Activated T-helper 1 cell treated with anti-CD3 and anti-CD28 coated beads, Interleukin-12 subunit alpha, Interleukin-12 subunit beta, Interleukin-2, Interleukin-4 antibody, amounts not matched to agents 30 ng/mL and 10 ng/mL and 1 ng/mL, durations not matched to agents 14 hours and 24 hours and 36 hours (primary cell): ENCODE data around the gene RASA3. TPM values are rescaled to one million over a fixed set of nuclear protein-coding genes. Genes with fewer than 3 reads are reported as not detected.
A peak's percentile ranks its signal among the peaks of the same experiment; 100 is the strongest.
"Not testable (repeated sequence)": the region's sequence is repeated elsewhere in the genome, so short reads cannot be mapped to it uniquely, and the experiment has no call there.

Experiments
- DNase-seq: peaks from one replicate; pipeline ENCODE4 v3.0.0; 2021; ENCODE audit warnings: low spot score
- H3K27ac Mint-ChIP-seq: one replicate; pipeline ENCODE4 v1.8.0; 2021; ENCODE audit warnings: mild to moderate bottlenecking, mixed read lengths
- H3K27me3 Mint-ChIP-seq: one replicate; pipeline ENCODE4 v1.8.0; 2022; ENCODE audit warnings: mild to moderate bottlenecking, moderate library complexity, mixed read lengths; ENCODE audit not compliant: insufficient read depth
- H3K36me3 Mint-ChIP-seq: one replicate; pipeline ENCODE4 v1.8.0; 2021; ENCODE audit warnings: low read depth, mixed read lengths
- H3K4me1 Mint-ChIP-seq: one replicate; pipeline ENCODE4 v1.8.0; 2021; ENCODE audit warnings: low read depth, mixed read lengths
- H3K4me3 Mint-ChIP-seq: one replicate; pipeline ENCODE4 v1.8.0; 2021; ENCODE audit warnings: mild to moderate bottlenecking, moderate library complexity, mixed read lengths
- H3K9me3 Mint-ChIP-seq: one replicate; pipeline ENCODE4 v1.8.0; 2021; ENCODE audit warnings: mixed read lengths
- intact Hi-C: fragments of 100-400 bp; cut with micrococcal nuclease; formaldehyde crosslinking; loops from one replicate; pipeline ENCODE4 v1.15.1; 2024
- total RNA-seq: library from RNA; stranded (reverse); gene quantifications from 2 replicates; pipeline ENCODE4 v1.2.3, GENCODE V29; 2022

The RASA3 gene
- total RNA-seq, 1 donor from 2014 or later = 23.5 TPM

DNA sequence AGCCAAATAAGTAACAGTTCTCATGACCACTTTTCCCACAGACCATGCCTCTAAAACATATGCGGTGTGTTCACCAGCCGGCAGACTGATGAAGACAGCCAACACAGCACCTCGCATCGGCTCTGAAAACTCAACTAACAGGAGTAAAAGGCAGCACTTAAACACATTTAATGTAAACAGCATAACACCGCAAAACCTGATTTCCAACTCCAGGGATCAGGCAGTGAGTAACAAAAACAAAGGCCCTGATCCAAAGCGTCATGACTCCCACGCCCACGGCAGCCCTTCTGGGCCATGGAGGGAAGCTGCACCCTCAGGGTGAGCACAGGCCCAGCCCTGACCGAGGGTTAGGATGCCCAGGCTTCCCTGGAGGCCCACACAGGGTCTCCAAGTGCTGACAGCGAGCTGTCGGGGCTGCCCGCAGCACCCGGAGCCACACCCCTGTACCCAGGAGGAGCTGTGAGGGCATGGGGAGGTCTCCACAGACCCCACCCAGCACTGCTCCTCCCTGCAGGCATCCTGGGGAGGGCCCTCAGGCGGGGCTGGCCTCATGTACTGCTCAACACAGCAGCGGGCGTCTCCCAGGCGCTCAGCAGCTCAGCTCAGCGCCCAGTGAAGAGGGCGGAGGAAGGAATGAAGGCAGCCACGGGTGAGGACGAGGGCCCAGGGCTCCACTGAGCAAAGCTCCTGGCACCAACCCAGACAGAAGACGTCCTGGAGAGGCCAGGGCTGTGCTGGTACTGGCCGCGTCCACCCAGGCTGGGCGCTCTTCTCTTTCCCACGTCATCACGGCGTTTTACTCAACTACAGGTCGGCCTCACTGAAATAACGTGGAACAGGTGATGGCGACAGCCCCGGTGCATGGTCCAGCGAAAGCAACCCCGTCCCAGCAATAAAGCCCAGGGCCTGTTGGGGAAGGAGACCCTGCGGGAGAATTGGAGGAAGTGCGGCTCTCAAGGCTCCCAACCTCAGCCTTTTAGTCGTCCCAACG is 53.7 kb downstream of the RASA3 start:
- intact Hi-C loops = no loop called here
- DNase-seq = no peak
- peaks cover 14% of the 10 kb centered on the region for H3K36me3 Mint-ChIP-seq
- peaks cover 5% of the 10 kb centered on the region for H3K4me1 Mint-ChIP-seq
- no peaks in the 10 kb centered on the region for H3K27me3 Mint-ChIP-seq
- H3K4me3 Mint-ChIP-seq = no peak overlapping the region
- H3K9me3 Mint-ChIP-seq = no peaks in the 10 kb centered on the region
- no peak overlapping the region for H3K27ac Mint-ChIP-seq

DNA sequence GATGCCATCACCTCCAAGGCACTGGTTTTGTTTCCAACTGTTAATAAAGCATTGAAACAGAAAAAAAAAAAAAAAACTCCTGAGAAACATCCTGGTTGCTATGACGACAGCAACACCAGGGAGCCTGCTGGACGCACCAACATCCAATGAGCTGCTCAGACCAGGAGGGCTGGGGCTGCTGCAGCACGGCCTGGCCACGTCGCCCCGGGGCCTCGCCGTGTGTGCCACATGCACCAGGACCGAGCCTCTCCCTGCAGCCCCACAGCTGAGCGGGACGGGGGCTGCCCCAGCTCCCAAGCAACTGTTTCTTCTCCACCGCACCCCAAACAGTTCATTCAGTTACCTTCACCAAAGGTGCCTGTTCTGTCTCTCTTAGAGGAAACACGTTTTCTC is 54.5 kb downstream of the RASA3 start:
- Mint-ChIP-seq H3K4me3 (no peak overlapping the region), H3K36me3 (peaks cover 19% of the 10 kb centered on the region), H3K27ac (no peak overlapping the region), H3K9me3 (no peaks in the 10 kb centered on the region), H3K4me1 (peaks cover 5% of the 10 kb centered on the region), H3K27me3 (no peaks in the 10 kb centered on the region)
- no peak for DNase-seq
- intact Hi-C loops = no loop called here

- peaks cover 25% of the 10 kb centered on the region for H3K36me3 Mint-ChIP-seq
- no peak overlapping the region for H3K27ac Mint-ChIP-seq
- H3K4me3 Mint-ChIP-seq = no peak overlapping the region
- no peak for DNase-seq
- intact Hi-C loops = no loop called here
- H3K9me3 Mint-ChIP-seq = no peaks in the 10 kb centered on the region
- H3K27me3 Mint-ChIP-seq = no peaks in the 10 kb centered on the region
- peaks cover 5% of the 10 kb centered on the region for H3K4me1 Mint-ChIP-seq
Measured at GRCh38 chr13:114077099-114077932, 55.1 kb downstream of the RASA3 start.

DNA sequence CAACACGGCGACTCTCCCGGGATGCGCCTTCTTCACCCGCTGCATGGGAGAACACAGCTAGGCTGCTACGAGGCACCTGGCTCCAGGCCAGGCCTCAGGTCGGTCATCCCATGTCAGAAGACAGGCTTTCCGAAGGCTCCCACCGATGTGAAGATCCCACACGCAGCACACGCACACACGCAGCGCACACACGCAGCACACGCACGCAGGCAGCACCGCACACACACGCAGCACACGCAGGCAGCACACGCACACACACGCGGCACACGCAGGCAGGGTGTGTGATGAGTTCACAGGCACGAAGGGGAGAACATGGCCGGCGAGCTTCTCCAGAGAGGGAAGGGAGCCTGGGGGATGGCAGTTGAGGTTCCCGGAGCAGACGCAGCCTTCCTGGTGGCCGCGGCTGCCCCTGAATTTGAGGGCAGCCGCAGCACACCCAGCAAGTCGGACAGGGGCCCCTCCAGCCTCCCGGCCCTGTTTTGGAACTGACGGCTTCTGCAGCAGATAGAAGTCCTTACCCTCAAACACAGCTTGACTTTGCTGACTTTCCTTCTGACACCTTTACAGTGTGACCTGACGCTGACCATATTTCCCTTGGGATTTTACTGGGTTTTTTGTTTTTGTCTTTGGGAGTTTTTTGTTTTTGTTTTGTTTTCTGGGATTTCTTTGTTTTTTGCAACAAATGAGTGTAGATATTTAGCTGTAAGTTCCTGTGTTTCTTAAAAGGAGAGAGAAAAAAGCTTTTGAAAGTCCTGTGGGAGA is 55.9 kb downstream of the RASA3 start:
- no peak overlapping the region for H3K27ac Mint-ChIP-seq
- DNase-seq = no peak
- peaks cover under 1% of the 10 kb centered on the region for H3K9me3 Mint-ChIP-seq
- intact Hi-C loops = no loop called here
- peaks cover 32% of the 10 kb centered on the region for H3K36me3 Mint-ChIP-seq
- H3K27me3 Mint-ChIP-seq = no peaks in the 10 kb centered on the region
- H3K4me3 Mint-ChIP-seq = no peak overlapping the region
- H3K4me1 Mint-ChIP-seq = peaks cover 5% of the 10 kb centered on the region

DNA sequence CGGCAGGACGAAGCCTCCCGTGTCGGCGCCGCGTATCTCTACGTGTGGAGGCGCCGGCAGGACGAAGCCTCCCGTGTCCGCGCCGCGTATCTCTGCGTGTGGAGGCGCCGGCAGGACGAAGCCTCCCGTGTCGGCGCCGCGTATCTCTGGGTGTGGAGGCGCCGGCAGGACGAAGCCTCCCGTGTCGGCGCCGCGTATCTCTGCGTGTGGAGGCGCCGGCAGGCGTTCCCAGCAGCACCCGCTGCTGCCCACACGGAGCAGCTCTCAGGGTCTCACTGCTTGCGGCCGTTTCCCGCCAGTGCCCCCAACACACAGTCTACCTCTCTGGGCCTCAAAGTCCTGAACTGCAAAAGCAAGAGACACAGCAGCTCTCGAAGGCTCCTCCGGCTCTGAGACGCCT is 56.6 kb downstream of the RASA3 start:
- H3K4me1 Mint-ChIP-seq, H3K27ac Mint-ChIP-seq, H3K4me3 Mint-ChIP-seq, intact Hi-C loops, H3K27me3 Mint-ChIP-seq, H3K9me3 Mint-ChIP-seq, DNase-seq: not testable (repeated sequence)
- peaks cover 38% of the 10 kb centered on the region for H3K36me3 Mint-ChIP-seq

DNA sequence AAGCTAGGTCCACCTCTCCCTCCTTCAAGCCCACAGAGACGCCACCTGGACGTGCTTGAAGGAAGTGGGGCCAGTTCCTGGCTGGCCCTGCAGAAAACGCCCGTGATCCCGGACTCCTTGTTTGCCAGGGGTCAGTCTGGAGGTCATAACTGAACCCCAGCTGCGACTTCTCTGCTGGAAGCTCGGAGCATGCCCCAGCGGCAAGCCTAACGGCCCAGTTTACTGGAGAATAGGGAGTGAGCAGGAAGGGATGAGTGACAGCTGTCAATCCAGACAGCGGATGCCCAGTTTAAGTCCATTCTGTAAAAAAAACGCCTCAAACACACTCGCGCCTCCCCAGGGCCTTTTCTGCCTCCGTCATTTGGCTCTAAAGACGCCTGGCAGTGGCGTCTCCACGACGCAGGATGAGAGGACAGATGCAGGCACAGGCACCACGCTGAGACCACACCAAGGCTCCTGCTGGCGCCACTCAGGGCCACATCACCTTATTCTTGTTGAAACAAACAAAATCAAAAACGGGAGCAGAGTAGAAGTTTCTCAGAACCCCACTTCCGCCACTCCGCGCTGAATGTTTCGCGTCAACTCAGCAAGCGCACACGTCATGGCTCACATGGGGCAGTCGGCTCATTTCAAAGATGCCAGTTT is 57.6 kb downstream of the RASA3 start:
- intact Hi-C loops = no loop called here

GRCh38 chr13:114073881-114074612 is 58.4 kb downstream of the RASA3 start:
- Mint-ChIP-seq H3K4me3 (no peak overlapping the region), H3K36me3 (peaks cover 38% of the 10 kb centered on the region), H3K27ac (no peak overlapping the region), H3K27me3 (no peaks in the 10 kb centered on the region), H3K9me3 (peaks cover 6% of the 10 kb centered on the region), H3K4me1 (peaks cover 7% of the 10 kb centered on the region)
- intact Hi-C loops = no loop called here
- no peak for DNase-seq

More for the DNA sequence above, 57.6 kb downstream of the RASA3 start:
- Mint-ChIP-seq H3K36me3 (peaks cover 38% of the 10 kb centered on the region), H3K4me3 (no peak overlapping the region), H3K9me3 (peaks cover 6% of the 10 kb centered on the region), H3K27me3 (no peaks in the 10 kb centered on the region), H3K27ac (no peak overlapping the region), H3K4me1 (peaks cover 5% of the 10 kb centered on the region)
- no peak for DNase-seq

DNA sequence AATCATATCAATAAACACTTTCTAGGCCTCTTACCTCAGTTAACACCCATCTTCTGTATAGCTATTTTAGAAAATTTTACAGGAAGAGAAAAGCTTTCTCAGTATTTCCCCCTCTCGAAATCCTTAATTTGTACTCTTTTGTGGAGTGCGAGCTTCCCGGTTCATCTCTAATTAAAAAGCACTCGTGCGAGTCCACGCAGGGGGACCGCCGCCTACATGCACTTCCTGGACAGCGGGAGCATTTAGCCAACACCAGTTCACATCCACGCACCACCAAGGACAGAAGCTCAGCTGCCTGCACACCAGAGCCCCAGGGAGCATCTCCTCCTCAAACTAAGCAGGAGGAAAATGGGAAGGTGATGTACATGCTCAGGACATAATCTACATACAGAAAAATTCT is 60.0 kb downstream of the RASA3 start:
- Mint-ChIP-seq H3K4me3 (no peak overlapping the region), H3K27me3 (no peaks in the 10 kb centered on the region), H3K27ac (peak overlapping the region; percentile 56), H3K4me1 (peaks cover 23% of the 10 kb centered on the region), H3K36me3 (peaks cover 45% of the 10 kb centered on the region), H3K9me3 (peaks cover 6% of the 10 kb centered on the region)
- intact Hi-C loops = no loop called here
- no peak for DNase-seq

DNA sequence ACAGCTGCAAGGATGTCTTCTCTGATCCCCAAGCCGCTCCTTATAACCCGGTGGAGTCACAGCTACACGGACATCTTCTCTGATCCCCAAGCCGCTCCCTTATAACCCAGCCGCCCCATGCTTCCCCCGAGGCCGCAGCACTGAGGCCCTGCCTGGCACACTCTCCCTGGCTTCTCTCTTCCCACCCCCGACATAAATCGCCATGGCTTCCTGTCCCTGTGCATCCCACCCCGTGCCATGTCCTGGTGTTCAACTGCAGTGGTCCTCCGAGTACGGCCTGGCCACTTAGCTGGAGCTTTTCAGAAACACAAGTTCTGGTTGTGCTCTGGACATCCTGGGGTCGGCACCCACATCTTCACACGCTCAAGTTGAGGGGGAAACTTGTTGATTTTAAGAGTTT is 60.4 kb downstream of the RASA3 start:
- no peaks in the 10 kb centered on the region for H3K27me3 Mint-ChIP-seq
- H3K4me1 Mint-ChIP-seq = peaks cover 25% of the 10 kb centered on the region

GRCh38 chr13:114071410-114071809 is 61.0 kb downstream of the RASA3 start:
- Mint-ChIP-seq H3K27me3 (no peaks in the 10 kb centered on the region), H3K9me3 (peaks cover 6% of the 10 kb centered on the region), H3K4me3 (no peak overlapping the region), H3K27ac (peak overlapping the region; percentile 6), H3K36me3 (peaks cover 41% of the 10 kb centered on the region), H3K4me1 (peaks cover 24% of the 10 kb centered on the region)
- intact Hi-C loops = no loop called here
- no peak for DNase-seq

More for the DNA sequence above, 60.4 kb downstream of the RASA3 start:
- no peak for DNase-seq
- Mint-ChIP-seq H3K27ac (peak overlapping the region; percentile 56), H3K36me3 (peaks cover 44% of the 10 kb centered on the region), H3K9me3 (peaks cover 6% of the 10 kb centered on the region), H3K4me3 (no peak overlapping the region)
- intact Hi-C loops = no loop called here

DNA sequence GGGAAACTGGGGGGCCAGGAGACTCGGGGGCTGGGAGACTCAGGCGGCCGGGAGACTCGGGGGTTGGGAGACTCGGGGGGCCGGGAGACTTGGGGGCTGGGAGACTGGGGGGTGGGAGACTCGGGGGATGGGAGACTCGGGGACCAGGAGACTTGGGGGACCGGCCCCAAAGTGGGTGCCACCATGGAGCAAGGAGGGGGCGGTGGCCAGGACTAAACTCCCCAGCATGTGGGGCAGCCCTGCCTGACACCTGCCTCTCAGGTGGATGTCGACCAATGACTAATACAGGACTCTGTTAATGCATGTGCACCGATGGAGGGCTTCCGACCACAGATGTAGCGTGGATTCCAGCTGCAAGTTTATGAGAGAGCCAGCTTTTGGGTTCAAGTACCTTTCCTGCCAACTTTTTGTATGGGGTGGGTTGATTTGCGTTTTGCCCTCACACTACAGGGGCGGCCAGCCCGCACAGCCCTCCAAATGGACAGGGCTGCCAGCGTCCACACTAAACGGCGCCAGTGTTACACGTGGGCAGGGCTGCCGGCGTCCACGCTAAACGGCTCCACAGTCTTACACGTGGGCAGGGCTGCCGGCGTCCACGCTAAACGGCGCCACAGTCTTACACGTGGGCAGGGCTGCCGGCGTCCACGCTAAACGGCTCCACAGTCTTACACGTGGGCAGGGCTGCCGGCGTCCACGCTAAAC is 62.2 kb downstream of the RASA3 start:
- intact Hi-C loops = no loop called here
- Mint-ChIP-seq H3K27me3 (no peaks in the 10 kb centered on the region), H3K4me1 (peaks cover 36% of the 10 kb centered on the region), H3K36me3 (peaks cover 41% of the 10 kb centered on the region), H3K4me3 (no peak overlapping the region), H3K9me3 (peaks cover 6% of the 10 kb centered on the region), H3K27ac (no peak overlapping the region)
- DNase-seq = no peak
